ENCODE measurements around the gene BMP3. TPM values are rescaled to one million over a fixed set of nuclear protein-coding genes. Genes with fewer than 3 reads are reported as not detected.

The BMP3 gene
- total RNA-seq, 1 donor from 2014 or later, result not detected

- Histone ChIP-seq H3K4me1 (no peaks in the 10 kb centered on the region), H3K36me3 (no peaks in the 10 kb centered on the region), H3K27me3 (no peaks in the 10 kb centered on the region), H3K27ac (no peak overlapping the region), H3K9me3 (no peaks in the 10 kb centered on the region), H3K4me3 (no peak overlapping the region)
- no peak for DNase-seq (ENCODE audit: low spot score in 2 of 2)
- TF ChIP-seq CTCF (IDR thresholded peaks at IDR 0.05), result no peak
- intact Hi-C loops (cut with DNase I), result no loop called here
Observed at GRCh38 chr4:81023484-81023883, 7.0 kb upstream of the BMP3 start.

DNA sequence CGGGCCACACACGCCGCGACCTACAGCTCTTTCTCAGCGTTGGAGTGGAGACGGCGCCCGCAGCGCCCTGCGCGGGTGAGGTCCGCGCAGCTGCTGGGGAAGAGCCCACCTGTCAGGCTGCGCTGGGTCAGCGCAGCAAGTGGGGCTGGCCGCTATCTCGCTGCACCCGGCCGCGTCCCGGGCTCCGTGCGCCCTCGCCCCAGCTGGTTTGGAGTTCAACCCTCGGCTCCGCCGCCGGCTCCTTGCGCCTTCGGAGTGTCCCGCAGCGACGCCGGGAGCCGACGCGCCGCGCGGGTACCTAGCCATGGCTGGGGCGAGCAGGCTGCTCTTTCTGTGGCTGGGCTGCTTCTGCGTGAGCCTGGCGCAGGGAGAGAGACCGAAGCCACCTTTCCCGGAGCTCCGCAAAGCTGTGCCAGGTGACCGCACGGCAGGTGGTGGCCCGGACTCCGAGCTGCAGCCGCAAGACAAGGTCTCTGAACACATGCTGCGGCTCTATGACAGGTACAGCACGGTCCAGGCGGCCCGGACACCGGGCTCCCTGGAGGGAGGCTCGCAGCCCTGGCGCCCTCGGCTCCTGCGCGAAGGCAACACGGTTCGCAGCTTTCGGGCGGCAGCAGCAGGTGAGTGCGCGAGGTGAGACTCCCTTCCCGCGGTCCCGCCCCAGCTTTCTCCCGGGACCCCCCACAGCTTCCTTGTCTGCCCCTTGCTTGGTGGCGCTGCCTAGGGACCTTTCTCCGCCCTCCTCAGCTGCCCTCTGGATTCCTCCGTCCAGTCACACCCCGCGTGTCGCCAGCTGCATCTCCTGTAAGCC lies 678 bp downstream of the BMP3 start:
- no peak overlapping the region for H3K27ac ChIP-seq

DNA sequence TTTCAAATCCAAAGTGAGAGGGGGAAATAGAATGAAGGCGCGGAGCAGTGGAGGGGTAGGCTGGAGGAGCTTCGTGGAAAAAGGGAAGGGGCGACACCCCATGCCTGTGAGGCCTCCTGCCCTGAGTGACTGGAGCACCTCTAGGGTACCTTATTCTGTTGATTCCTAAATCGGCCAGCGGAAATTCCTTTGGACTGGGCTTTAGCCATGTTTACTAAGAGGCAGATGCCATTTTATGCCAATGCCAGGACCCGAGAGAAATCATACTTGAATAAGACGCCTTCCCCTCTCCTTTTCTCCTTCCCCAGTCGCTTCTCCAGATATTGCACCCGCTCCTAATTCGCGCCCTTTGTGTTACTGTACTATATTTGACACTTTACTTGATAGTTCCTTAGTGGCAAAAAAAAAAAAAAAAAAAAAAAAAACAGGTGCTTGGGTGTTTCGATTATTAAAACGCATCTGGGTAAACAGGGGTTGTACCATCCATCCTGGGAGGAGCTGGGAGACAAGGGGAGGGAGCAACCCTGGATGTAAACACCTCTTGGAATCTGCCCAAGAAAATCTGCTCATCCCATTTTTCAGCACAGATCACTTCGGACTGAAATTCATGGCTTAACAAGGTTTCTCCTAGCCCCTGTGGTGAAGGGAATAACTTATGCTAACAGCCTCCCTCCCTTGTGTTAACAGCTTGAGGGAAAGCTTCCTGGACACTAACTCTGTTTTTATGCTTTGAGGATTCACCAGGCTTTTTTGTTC lies 1.5 kb downstream of the BMP3 start:
- DNase-seq (ENCODE audit: low spot score in 2 of 2), result no peak
- intact Hi-C loops (cut with DNase I), result no loop called here
- Histone ChIP-seq H3K27me3 (no peaks in the 10 kb centered on the region), H3K9me3 (no peaks in the 10 kb centered on the region), H3K4me1 (peaks cover 0 to 8% of the 10 kb centered on the region in 2 donors), H3K4me3 (peak overlapping the region in 1 of 2 donors; percentile 55), H3K36me3 (no peaks in the 10 kb centered on the region), H3K27ac (no peak overlapping the region)
- no peak for TF ChIP-seq CTCF (IDR thresholded peaks at IDR 0.05)

More for the DNA sequence above, 678 bp downstream of the BMP3 start:
- Histone ChIP-seq H3K36me3 (no peaks in the 10 kb centered on the region), H3K4me1 (peaks cover 0 to 8% of the 10 kb centered on the region in 2 donors), H3K27me3 (no peaks in the 10 kb centered on the region), H3K9me3 (no peaks in the 10 kb centered on the region), H3K4me3 (peak overlapping the region; percentile 45 to 55)
- no peak for DNase-seq (ENCODE audit: low spot score in 2 of 2)
- TF ChIP-seq CTCF (IDR thresholded peaks at IDR 0.05), result no peak
- intact Hi-C loops (cut with DNase I), result no loop called here

DNA sequence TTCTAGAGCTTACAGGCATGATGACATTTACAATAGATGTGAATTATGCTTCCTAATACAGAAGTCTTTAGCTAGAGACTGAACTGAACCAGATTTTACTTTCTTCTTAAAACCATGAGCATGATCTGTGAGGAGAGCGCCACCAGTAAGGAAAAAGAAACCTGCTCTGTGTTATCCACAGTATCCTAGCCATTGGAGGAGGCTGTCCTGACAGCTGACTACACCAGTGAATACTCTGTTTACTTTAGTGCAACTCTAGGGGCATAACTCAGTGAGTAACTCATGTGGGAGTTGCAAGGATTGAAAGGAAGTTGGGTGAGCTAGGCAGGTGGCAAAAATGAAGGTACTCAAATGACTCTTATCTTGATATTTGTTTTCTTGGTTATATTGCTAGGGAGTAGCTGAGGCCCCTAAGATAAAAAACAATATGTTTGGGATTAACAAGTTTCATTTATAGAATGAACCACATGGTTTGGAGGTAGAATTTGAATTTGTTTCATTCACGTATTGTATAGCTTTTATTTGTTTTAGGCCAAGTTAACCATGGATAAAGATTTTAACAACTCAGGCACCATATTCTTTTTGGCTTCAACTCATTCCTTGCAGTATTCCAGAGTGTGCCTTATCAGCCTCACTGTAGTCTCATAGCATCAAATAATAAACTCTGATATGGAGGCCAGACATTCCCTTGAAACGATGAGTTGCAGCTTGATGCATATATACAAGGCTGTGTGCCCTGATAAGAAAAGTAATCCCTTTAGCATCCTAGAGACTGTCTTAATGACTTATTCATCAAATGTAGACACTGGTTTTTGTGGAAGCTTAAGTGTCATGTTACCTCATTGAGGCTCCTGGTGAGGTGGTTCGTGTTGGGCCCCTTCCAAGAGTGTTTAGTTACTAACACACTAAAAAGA lies 2.5 kb downstream of the BMP3 start:
- intact Hi-C loops (cut with DNase I), result no loop called here
- no peak for TF ChIP-seq CTCF (IDR thresholded peaks at IDR 0.05)
- Histone ChIP-seq H3K27ac (no peak overlapping the region), H3K36me3 (no peaks in the 10 kb centered on the region), H3K9me3 (no peaks in the 10 kb centered on the region), H3K27me3 (no peaks in the 10 kb centered on the region), H3K4me1 (peaks cover 0 to 8% of the 10 kb centered on the region in 2 donors), H3K4me3 (no peak overlapping the region)
- DNase-seq (ENCODE audit: low spot score in 2 of 2), result no peak

- intact Hi-C loops (cut with DNase I), result no loop called here
- TF ChIP-seq CTCF (IDR thresholded peaks at IDR 0.05), result no peak
- H3K4me1 ChIP-seq, result no peaks in the 10 kb centered on the region
- no peak overlapping the region for H3K4me3 ChIP-seq
- no peak overlapping the region for H3K27ac ChIP-seq
- no peaks in the 10 kb centered on the region for H3K36me3 ChIP-seq
- no peak for DNase-seq (ENCODE audit: low spot score in 2 of 2)
- no peaks in the 10 kb centered on the region for H3K27me3 ChIP-seq
- H3K9me3 ChIP-seq, result no peaks in the 10 kb centered on the region
Observed at GRCh38 chr4:81038636-81039350, 8.3 kb downstream of the BMP3 start.
